Activated T-cell treated with anti-CD3 and anti-CD28 coated beads for 24 hours (primary cell): ENCODE data around the gene CREBBP.

Experiments
- DNase-seq: peaks from one replicate; pipeline ENCODE4 v3.0.0-alpha.2; 2020; ENCODE audit warnings: low read depth

CREBBP gene

GRCh38 chr16:3713587-3714242 lies 166.8 kb downstream of the CREBBP start:
- no peak for DNase-seq

DNA sequence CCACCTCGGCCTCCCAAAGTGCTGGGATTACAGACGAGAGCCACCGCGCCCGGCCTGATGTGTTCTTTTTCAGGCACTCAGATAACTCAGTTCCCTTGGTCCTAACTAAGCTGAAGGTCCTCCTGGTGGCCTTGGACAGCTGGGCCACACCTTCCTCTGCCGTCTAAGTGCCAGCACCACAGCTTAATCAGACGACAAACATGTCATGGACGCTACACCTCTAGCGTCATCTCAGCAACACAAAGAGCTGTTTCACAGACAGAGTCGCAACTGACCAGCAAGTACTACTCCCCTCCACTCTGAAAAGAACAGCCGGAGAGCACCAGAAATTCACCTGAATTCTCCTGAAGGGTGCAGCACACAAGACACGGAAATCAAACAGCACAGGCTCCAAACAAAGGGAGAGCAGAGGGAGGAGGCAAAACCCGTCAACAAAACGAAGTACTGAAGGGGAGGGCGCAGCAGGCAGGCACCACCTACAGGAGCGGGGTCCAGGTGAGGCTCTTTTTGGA lies 167.6 kb downstream of the CREBBP start:
- DNase-seq, result no peak

- DNase-seq, result no peak
Observed at GRCh38 chr16:3706253-3707012, 174.1 kb downstream of the CREBBP start.

DNA sequence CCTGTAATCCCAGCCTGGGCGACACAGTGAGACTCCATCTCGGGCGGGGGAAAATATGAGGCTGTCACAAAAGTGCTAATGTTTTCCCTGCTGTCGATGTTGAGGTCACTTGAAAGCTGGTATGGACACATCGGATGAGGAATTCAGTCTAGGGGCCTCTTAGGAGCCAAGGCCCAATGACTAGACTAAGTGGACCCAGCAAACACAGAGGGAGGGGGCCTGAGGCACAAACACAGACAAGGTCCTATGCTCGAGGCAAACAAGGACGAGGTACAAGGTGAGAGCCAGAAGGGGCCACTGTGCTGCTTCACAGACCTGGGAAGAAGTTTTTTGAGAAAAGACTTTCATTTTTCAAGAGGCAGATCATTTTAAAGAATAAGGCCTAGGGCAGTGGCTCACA lies 178.4 kb downstream of the CREBBP start:
- DNase-seq, result no peak

DNA sequence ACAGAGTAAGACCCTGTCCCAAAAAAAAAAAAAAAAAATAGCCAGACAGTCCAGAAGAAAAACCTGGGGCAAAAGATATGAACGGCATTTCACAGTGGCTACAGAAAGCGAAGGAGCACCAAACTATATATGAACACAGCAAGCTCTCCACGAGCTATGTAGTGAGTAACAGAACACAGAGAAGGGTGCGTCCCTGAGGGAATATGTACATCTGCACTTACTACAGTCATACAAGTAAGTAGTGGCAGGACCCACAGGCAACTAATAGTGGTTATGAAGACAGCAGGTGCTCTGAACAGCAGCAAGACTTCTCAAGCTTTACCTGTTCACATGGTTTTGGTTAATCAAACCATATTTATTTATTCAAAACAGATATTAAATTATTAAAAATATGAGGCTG lies 179.0 kb downstream of the CREBBP start:
- no peak for DNase-seq

DNA sequence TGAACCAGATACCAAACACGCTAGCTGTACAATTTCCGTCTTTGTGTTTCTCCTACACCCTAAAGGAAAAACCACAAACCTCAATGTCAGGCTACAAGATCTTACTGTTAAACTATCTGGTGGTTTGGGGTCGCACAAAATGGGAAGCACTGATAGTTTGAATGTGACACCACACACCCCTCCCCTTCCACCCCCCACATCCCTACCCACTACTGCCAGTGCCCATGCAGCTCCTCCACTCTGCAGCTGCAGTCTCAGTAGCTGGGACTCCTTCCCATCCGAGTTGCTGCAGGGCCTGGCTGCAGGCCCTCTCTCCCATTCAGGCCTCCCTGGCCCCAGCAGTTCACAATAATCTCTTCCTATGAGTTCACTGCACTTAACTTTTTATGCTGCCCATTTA lies 181.6 kb downstream of the CREBBP start:
- DNase-seq, result no peak

- DNase-seq, result no peak
Observed at GRCh38 chr16:3696425-3697218, 183.9 kb downstream of the CREBBP start.

DNA sequence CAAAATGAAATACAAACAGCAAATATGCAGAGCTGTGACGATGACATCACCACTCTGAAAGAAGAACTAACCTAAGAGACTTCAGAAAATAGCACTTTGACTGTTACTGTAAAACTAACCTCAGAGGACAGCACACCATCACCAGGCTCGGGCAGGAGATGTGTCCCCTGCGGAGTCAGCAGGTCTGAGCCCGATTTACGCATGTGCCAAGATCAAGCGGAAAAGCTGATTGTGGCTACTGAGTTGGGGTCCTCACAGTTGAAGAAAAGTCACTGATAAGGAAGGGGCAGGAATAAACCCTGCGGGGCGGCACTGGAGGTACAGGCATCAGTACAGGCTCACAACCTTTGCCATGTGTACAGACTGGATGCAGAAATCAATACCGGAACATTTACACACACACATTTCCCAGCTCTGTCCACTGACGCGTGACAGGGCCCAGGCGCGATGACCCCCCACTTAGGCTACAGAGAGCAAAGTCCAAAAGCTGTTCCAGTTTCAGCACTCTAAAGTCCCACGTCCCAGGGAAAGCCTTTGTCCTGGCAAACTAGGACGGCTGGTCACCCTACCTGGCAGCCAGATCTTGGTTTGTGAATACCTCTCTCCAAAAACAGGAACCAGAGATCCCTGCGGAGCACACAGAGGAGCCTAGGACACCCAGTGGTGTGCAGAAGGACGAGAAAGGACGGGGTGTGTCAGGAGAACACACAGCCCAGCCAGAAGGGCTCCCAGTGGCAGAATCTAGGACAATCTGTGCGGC lies 184.7 kb downstream of the CREBBP start:
- DNase-seq, result no peak

DNA sequence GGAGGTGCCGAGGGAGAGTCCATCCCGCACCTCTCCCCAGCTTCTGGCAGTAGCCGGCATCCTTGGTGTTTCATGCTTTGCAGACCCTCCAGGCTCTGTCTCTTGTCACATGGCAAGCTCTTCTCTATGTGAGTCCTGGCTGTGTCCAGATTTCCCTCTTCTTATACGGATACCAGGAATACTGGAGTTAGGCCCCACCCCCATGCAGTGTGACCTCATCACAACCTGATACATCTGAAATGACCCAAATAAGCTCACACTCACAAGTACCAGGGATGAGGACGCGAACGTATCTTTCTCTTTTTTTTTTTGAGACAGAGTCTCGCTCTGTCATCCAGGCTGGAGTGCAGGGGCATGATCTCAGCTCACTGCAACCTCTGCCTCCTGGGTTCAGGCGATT lies 186.5 kb downstream of the CREBBP start:
- no peak for DNase-seq

GRCh38 chr16:3691761-3692160 lies 188.8 kb downstream of the CREBBP start:
- DNase-seq, result no peak

DNA sequence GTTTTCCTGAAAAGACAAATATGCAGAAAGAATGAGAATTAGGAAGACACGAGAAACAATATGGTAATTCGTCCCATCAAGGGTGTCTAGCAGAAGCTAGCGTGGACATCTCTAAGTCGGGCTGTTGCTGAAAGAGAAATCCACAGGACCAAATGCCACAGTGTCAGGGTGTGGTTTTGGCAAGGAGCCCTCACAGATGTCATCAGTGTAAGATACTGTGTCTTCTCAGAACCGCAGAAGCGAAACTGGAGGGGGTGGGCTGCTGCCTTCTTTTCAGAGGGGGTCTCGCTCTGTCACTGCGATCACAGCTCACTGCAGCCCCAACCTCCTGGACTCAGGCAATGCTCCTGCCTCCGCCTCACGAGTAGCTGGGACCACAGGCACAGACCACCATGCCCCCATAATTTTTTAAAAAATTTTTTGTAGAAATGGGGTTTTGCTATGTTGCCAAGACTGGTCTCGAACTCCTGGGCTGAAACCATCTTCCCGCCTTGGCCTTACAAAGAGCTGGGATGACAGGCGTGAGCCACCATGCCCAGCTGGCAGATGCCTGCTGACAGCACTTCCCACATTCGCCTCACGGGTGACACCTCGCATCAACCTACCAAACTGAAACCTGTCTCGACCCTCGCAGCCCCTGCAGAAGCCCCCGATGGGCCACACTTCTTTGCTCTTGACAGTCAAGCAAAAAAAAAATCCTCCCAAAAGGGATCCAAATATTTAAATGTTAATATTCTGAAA lies 189.4 kb downstream of the CREBBP start:
- DNase-seq, result no peak

- DNase-seq, result peak; percentile 69
Observed at GRCh38 chr16:3690470-3690928, 190.0 kb downstream of the CREBBP start.

GRCh38 chr16:3689731-3690130 lies 190.8 kb downstream of the CREBBP start:
- DNase-seq, result no peak

GRCh38 chr16:3687792-3688191 lies 192.7 kb downstream of the CREBBP start:
- no peak for DNase-seq

DNA sequence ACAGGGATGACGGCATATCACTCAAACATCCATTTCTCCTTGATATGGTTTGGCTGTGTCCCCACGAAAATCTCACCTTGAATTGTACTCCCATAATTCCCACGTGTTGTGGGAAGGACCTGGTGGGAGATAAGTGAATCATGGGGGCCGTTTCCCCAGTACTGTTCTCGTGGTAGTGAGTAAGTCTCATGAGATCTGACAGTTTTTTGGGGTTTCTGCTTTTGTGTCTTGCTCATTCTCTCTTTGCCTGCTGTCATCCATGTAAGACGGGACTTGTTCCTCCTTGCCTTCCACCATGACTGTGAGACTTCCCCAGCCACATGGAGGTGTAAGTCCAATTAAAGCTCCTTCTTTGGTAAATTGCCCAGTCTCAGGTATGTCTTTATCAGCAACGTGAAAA lies 193.5 kb downstream of the CREBBP start:
- DNase-seq, result no peak

DNA sequence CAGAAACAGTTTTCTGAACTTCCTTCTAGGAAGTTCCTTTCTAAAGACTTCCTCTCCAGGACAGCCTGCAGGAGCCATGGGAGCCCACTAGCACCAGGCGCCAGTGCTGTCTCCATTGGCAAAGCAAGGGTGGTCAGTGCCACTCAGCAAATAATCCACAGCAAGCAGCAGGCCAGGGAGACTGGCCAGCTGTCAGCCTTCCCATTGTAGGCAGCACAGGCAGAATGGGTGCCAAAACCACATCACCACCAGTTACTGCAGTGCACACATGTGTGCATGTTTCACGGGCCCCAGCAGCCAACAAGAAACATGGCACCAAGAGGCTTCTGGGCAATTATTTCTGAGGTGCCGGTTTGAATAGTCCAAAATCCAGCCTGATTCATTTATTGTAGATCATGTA lies 199.3 kb downstream of the CREBBP start:
- no peak for DNase-seq

- no peak for DNase-seq
Observed at GRCh38 chr16:3677994-3678393, 202.5 kb downstream of the CREBBP start.

- no peak for DNase-seq
Observed at GRCh38 chr16:3675601-3676130, 204.8 kb downstream of the CREBBP start.
